Activated CD4-positive, alpha-beta T cell treated with anti-CD3 and anti-CD28 coated beads for 24 hours (primary cell): ENCODE results near the gene PXDN.

ENCODE experiments used
- DNase-seq, 2 donors: peaks; one replicate each; pipeline ENCODE4 v3.0.0-alpha.2; 2020; ENCODE audit warnings: low read depth in 2 of 2

Gene PXDN

GRCh38 chr2:1650085-1650872 is 94.0 kb downstream of the PXDN start:
- DNase-seq: no peak

GRCh38 chr2:1649103-1650084 is 94.9 kb downstream of the PXDN start:
- no peak for DNase-seq

GRCh38 chr2:1648241-1649102 is 95.8 kb downstream of the PXDN start:
- no peak for DNase-seq

- no peak for DNase-seq
Measured at GRCh38 chr2:1647417-1648240, 96.7 kb downstream of the PXDN start.

GRCh38 chr2:1645761-1646476 is 98.4 kb downstream of the PXDN start:
- DNase-seq: no peak

GRCh38 chr2:1644427-1644826 is 99.9 kb downstream of the PXDN start:
- no peak for DNase-seq

GRCh38 chr2:1642993-1643619 is 101.2 kb downstream of the PXDN start:
- no peak for DNase-seq

GRCh38 chr2:1642066-1642861 is 102.1 kb downstream of the PXDN start:
- no peak for DNase-seq

GRCh38 chr2:1641523-1641922 is 102.8 kb downstream of the PXDN start:
- DNase-seq: no peak

- no peak for DNase-seq
Measured at GRCh38 chr2:1640301-1641135, 103.8 kb downstream of the PXDN start.

- no peak for DNase-seq
Measured at GRCh38 chr2:1639086-1639858, 105.0 kb downstream of the PXDN start.

- no peak for DNase-seq
Measured at GRCh38 chr2:1638281-1638860, 105.9 kb downstream of the PXDN start.

GRCh38 chr2:1636791-1637415 is 107.4 kb downstream of the PXDN start:
- DNase-seq: no peak

GRCh38 chr2:1635823-1636222 is 108.5 kb downstream of the PXDN start:
- DNase-seq: no peak

GRCh38 chr2:1634681-1635341 is 109.5 kb downstream of the PXDN start:
- no peak for DNase-seq
